HG03565 (cell line): ENCODE measurements around the gene COL4A5.

ENCODE experiments used
- ATAC-seq: cut with Tn5 transposase; IDR thresholded peaks from one replicate; pipeline ENCODE4 v1.9.1; 2021; ENCODE audit warnings: mild to moderate bottlenecking, moderate library complexity; ENCODE audit not compliant: unreplicated experiment

The COL4A5 gene

DNA sequence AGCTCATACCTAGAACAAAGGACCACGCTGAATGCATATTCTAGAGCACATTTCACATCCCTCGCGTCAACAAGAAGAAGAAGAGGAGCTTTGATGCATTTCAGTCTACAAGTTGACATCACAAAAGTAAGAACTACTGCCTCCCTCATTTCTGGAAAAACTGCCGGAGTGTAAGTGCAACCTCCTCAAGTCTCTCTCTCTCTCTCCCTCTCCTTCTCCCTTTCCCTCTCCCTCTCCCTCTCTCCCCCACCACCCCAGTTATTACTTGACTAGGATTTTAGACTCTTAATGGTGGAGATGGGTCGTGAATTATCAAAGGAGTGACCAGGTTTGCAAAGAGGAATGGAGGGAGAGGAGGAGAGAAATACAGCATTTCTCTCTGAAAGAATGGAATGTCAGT is 298.1 kb downstream of the COL4A5 start:
- ATAC-seq, result no peak

DNA sequence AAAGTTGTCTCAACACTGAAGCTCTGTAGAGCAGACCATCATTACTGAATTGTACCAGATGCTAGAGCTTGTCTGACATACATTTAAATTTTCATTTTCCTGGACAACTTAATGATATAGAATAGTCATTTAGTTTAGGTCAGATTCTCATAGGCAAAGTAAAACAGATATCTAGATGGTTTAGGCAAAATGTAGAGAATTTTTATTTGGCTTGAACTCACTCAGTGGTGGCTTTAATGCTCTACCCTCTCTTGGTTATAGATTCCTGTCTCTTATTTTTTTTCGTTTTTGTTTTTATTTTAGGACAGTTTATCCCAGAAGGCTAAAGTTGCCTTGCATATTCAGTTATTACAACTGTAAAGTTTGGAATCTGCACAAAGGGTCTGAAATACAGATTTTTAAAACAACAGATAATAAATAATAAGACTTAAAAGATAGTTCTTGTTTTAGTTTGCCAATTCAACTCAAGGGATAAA is 300.7 kb downstream of the COL4A5 start:
- no peak for ATAC-seq
